ENCODE data around the gene EMX2.

The EMX2 gene

DNA sequence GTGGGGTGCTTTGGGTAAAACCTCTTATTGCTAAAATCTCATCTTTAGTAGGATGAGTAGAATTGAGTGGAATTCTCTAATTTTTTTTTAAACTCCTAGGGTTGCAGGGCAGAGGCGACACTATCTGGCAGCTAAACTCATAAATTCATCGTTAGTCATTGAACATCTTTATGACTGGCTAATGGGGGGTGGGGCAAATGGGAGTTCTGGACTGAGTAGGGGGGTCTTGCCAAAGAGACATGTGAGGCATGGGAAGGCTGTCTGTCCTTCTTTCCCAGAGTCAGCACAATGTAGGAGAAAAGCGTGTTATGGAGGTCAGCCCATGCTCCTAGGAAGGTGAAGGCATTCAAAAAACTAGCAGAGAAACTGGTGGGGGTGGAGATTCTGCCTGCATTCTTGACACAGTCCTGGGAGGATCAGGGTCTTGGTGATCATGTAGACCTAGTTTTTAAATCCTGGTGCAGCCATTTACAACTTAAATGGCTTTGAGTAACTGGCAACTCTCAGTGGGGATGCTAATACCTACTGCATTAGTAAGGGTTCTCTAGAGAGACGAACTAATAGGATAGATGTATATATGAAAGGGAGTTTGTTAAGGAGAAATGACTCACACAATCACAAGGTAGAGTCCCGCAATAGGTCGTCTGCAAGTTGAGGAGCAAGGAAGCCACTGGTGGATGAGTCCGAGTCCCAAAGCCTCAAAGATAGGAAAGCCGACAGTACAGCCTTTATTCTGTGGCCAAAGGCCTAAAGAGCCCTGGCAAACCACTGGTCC is 47.7 kb downstream of the EMX2 start:
- Histone ChIP-seq H3K36me3 (ENCODE audit: insufficient read depth, low read length) (no peaks in the 10 kb centered on the region), H3K4me1 (ENCODE audit: control insufficient read depth, insufficient read depth, low read length, unreplicated experiment) (no peaks in the 10 kb centered on the region), H3K27ac (ENCODE audit: low read depth, low read length) (no peak overlapping the region), H3K27me3 (ENCODE audit: insufficient read depth, low read length) (no peaks in the 10 kb centered on the region), H3K4me3 (ENCODE audit: low read depth, low read length) (no peak overlapping the region), H3K79me2 (ENCODE audit: control insufficient read depth, insufficient read depth, low read length, unreplicated experiment) (no peaks in the 10 kb centered on the region), H2AFZ (ENCODE audit: low read length, unreplicated experiment) (no peak overlapping the region)

DNA sequence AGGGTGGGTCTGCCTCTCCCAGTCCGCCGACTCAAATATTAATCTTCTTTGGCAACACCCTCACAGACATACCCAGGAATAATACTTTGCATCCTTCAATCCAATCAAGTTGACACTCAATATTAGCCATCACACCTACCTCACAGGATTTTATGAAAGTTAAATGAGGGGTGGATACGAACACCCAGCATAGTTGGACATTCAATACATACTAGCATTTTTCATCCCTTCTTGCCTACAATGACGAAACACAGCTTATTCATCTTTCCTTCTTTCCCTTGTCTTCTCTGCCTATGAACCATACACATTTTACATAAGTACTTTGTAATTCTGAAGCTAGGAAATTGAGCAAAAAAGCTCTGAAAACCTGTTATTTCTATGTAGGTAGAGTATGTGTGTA is 48.5 kb downstream of the EMX2 start:
- H3K27ac ChIP-seq (ENCODE audit: low read depth, low read length): no peak overlapping the region
- H3K4me3 ChIP-seq (ENCODE audit: low read depth, low read length): no peak overlapping the region

DNA sequence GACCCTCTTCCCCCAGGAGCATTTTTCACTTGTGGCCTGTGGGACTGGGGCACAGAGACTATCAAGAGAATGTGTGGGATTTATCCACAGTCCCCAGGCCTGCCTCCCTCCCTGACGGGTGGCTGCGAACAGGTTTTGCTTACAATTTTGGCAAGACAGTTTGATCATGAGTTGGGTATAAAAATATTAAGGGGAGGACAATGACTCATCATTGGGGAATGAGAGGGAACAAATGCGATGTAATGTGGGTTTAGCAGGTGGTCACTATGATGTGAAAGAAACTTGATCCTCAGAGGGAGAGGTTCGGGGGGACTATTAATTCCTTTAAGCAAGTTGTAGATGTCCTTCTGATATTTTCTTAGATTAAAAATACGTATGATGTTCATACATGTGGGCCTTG is 52.2 kb downstream of the EMX2 start:
- no peaks in the 10 kb centered on the region for H3K79me2 ChIP-seq (ENCODE audit: control insufficient read depth, insufficient read depth, low read length, unreplicated experiment)
- no peak overlapping the region for H3K4me3 ChIP-seq (ENCODE audit: low read depth, low read length)
- H2AFZ ChIP-seq (ENCODE audit: low read length, unreplicated experiment): no peak overlapping the region
- no peak overlapping the region for H3K27ac ChIP-seq (ENCODE audit: low read depth, low read length)
- no peaks in the 10 kb centered on the region for H3K4me1 ChIP-seq (ENCODE audit: control insufficient read depth, insufficient read depth, low read length, unreplicated experiment)
- H3K27me3 ChIP-seq (ENCODE audit: insufficient read depth, low read length): 0 out of 2 replicates have a peak, but pooled peaks cover 4% of the 10 kb centered on the region
- H3K36me3 ChIP-seq (ENCODE audit: insufficient read depth, low read length): no peaks in the 10 kb centered on the region

More for the DNA sequence above, 48.5 kb downstream of the EMX2 start:
- Histone ChIP-seq H3K27me3 (ENCODE audit: insufficient read depth, low read length) (no peaks in the 10 kb centered on the region), H3K36me3 (ENCODE audit: insufficient read depth, low read length) (no peaks in the 10 kb centered on the region), H3K4me1 (ENCODE audit: control insufficient read depth, insufficient read depth, low read length, unreplicated experiment) (no peaks in the 10 kb centered on the region), H3K79me2 (ENCODE audit: control insufficient read depth, insufficient read depth, low read length, unreplicated experiment) (no peaks in the 10 kb centered on the region), H2AFZ (ENCODE audit: low read length, unreplicated experiment) (no peak overlapping the region)

DNA sequence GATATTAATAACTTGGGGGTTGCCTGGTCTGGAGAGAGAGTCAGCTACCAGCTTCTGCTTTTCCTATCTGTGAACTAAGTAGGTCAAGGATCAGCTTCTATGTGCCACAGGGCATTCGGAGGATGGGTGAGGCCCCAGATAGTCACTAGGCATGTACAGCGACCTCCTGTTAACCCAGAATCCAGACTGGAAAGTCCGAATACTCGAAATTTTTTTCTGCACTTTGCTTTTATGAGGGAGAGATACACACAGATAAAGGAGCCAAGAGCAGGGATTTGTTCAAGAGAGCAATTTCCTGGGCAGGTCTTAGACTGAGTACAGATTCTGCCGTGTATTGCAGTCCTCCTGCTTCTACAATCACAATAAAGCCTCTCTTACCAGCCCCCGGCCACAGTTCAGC is 54.2 kb downstream of the EMX2 start:
- no peak overlapping the region for H3K27ac ChIP-seq (ENCODE audit: low read depth, low read length)
- H3K27me3 ChIP-seq (ENCODE audit: insufficient read depth, low read length): 0 out of 2 replicates have a peak, but pooled peaks cover 4% of the 10 kb centered on the region
- no peak overlapping the region for H2AFZ ChIP-seq (ENCODE audit: low read length, unreplicated experiment)
- no peaks in the 10 kb centered on the region for H3K4me1 ChIP-seq (ENCODE audit: control insufficient read depth, insufficient read depth, low read length, unreplicated experiment)
- H3K36me3 ChIP-seq (ENCODE audit: insufficient read depth, low read length): no peaks in the 10 kb centered on the region
- H3K79me2 ChIP-seq (ENCODE audit: control insufficient read depth, insufficient read depth, low read length, unreplicated experiment): no peaks in the 10 kb centered on the region
- no peak overlapping the region for H3K4me3 ChIP-seq (ENCODE audit: low read depth, low read length)

DNA sequence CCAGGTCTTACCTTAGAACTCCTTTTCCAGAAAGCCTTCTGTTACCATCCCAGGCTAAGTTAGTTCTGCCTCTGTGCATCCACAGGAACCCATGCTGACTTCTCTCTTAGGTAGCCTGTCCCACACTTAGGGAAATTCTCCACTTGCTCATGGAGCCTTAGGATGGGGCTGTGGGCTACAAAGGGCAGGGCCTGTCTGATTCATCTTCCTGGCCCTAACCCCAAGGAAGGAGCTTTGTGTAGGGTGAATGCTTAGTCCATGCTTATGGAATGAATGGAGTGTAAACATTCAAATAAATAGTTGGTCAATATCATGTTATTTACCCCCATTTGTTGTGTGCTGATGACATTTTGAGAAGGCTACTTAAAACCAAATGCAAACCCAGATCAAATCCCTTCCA is 54.7 kb downstream of the EMX2 start:
- H3K79me2 ChIP-seq (ENCODE audit: control insufficient read depth, insufficient read depth, low read length, unreplicated experiment): no peaks in the 10 kb centered on the region
- H3K27me3 ChIP-seq (ENCODE audit: insufficient read depth, low read length): 0 out of 2 replicates have a peak, but pooled peaks cover 4% of the 10 kb centered on the region
- no peak overlapping the region for H3K4me3 ChIP-seq (ENCODE audit: low read depth, low read length)
- no peak overlapping the region for H3K27ac ChIP-seq (ENCODE audit: low read depth, low read length)
- no peak overlapping the region for H2AFZ ChIP-seq (ENCODE audit: low read length, unreplicated experiment)
- no peaks in the 10 kb centered on the region for H3K4me1 ChIP-seq (ENCODE audit: control insufficient read depth, insufficient read depth, low read length, unreplicated experiment)
- H3K36me3 ChIP-seq (ENCODE audit: insufficient read depth, low read length): no peaks in the 10 kb centered on the region

Measured in ACC112 (cell line).